ENCODE results near the gene CREBBP.

DNA sequence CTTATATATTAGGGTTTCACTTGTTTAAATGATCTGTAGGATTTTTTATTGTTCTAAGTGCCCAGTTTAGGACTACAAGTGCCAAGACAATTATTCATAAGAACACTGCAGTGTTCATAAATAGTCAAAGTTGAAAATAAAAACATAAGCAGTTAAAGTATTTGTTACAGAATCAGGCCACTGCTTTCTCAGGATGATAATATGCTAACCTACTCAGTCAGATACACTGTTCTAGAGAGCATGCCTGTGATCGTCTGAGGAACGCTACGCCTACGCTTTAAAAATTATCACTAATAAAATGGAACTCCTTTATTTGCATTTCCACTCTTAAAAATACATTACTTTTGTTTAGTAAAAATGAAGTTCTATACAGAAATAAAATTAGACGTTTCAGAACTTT lies 125.7 kb downstream of the CREBBP start:
- no peak for TF ChIP-seq TEAD4 (IDR thresholded peaks at IDR 0.05)
- no peak for TF ChIP-seq RAD21 (IDR thresholded peaks at IDR 0.05; ENCODE audit: low read depth)
- TF ChIP-seq, protein P1, sequence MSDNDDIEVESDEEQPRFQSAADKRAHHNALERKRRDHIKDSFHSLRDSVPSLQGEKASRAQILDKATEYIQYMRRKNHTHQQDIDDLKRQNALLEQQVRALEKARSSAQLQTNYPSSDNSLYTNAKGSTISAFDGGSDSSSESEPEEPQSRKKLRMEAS (IDR thresholded peaks at IDR 0.05), result no peak
- no peak for TF ChIP-seq ZBTB7A (IDR thresholded peaks at IDR 0.05; ENCODE audit: low read depth)
- no peak for TF ChIP-seq NFIC (IDR thresholded peaks at IDR 0.05)

Measured in Ishikawa (cell line).